ENCODE results near the gene ZNF534.
"Not testable (repeated sequence)": the region's sequence is repeated elsewhere in the genome, so short reads cannot be mapped to it uniquely, and the experiment has no call there.

ZNF534 gene

GRCh38 chr19:52500474-52500873, 71.5 kb downstream of the ZNF534 start:
- DNase-seq = not testable (repeated sequence)

- DNase-seq = not testable (repeated sequence)
Observed at GRCh38 chr19:52500991-52501390, 72.0 kb downstream of the ZNF534 start.

Measured in activated naive CD4-positive, alpha-beta T cell treated with Interleukin-2 at 50 U/mL for 16 hours (primary cell).